NCI-H446 (cell line): ENCODE data around the gene ZNF700.
"Not testable (repeated sequence)": the region's sequence is repeated elsewhere in the genome, so short reads cannot be mapped to it uniquely, and the experiment has no call there.

Experiments used
- DNase-seq, 2 experiments: peaks; one replicate each; lab custom pipeline; 2025; lab: John Stamatoyannopoulos, UW

Gene ZNF700

GRCh38 chr19:11941361-11941887 is 16.5 kb downstream of the ZNF700 start:
- not testable (repeated sequence) for DNase-seq

GRCh38 chr19:11942008-11942842 is 17.3 kb downstream of the ZNF700 start:
- no peak for DNase-seq

- DNase-seq, result no peak
Observed at GRCh38 chr19:11942843-11943108, 17.9 kb downstream of the ZNF700 start.

GRCh38 chr19:11944656-11945055 is 19.7 kb downstream of the ZNF700 start:
- no peak for DNase-seq

GRCh38 chr19:11948646-11949045 is 23.7 kb downstream of the ZNF700 start:
- no peak for DNase-seq

- no peak for DNase-seq
Observed at GRCh38 chr19:11949201-11949600, 24.3 kb downstream of the ZNF700 start.

GRCh38 chr19:11949614-11950080 is 24.7 kb downstream of the ZNF700 start:
- DNase-seq, result not testable (repeated sequence)

- DNase-seq, result no peak
Observed at GRCh38 chr19:11950312-11950711, 25.4 kb downstream of the ZNF700 start.

GRCh38 chr19:11963566-11964355 is 38.9 kb downstream of the ZNF700 start:
- peak; percentile 29 to 68 for DNase-seq

GRCh38 chr19:11964496-11964857 is 39.6 kb downstream of the ZNF700 start:
- no peak for DNase-seq

GRCh38 chr19:11964858-11965645 is 40.1 kb downstream of the ZNF700 start, which contains the start of gene ZNF763:
ZNF763 (plus strand) TSS chr19:11965040; CDS start chr19:11965209, 169 bp downstream.
- DNase-seq, result no peak

GRCh38 chr19:11970174-11970573 is 45.3 kb downstream of the ZNF700 start:
- no peak for DNase-seq

- DNase-seq, result no peak
Observed at GRCh38 chr19:11971041-11971440, 46.1 kb downstream of the ZNF700 start.

- no peak for DNase-seq
Observed at GRCh38 chr19:11973019-11973810, 48.3 kb downstream of the ZNF700 start.

GRCh38 chr19:11978492-11979100 is 53.7 kb downstream of the ZNF700 start:
- DNase-seq, result no peak

- DNase-seq, result no peak
Observed at GRCh38 chr19:11979527-11979926, 54.6 kb downstream of the ZNF700 start.

GRCh38 chr19:11982526-11982925 is 57.6 kb downstream of the ZNF700 start:
- DNase-seq, result no peak

GRCh38 chr19:11984986-11985385 is 60.1 kb downstream of the ZNF700 start:
- no peak for DNase-seq

GRCh38 chr19:11986754-11987153 is 61.8 kb downstream of the ZNF700 start:
- no peak for DNase-seq

- peak; percentile 86 to 93 for DNase-seq
Observed at GRCh38 chr19:11987405-11988281, 62.7 kb downstream of the ZNF700 start.
